Endodermal cell (in vitro differentiated cells): Measurements from ENCODE around the gene LMNA. TPM values are rescaled to one million over a fixed set of nuclear protein-coding genes. Genes with fewer than 3 reads are reported as not detected.

ENCODE experiments used
- DNase-seq: peaks from one replicate; pipeline ENCODE4 v3.0.0-alpha.2; 2017
- H3K27ac ChIP-seq: 2 replicates; pipeline ENCODE4 v1.5.1; 2013; ENCODE audit warnings: mild to moderate bottlenecking, low read depth, low read length, moderate library complexity
- H3K27me3 ChIP-seq: 2 replicates; pipeline ENCODE4 v1.6.1; 2013; ENCODE audit warnings: mild to moderate bottlenecking, low read length, moderate library complexity; ENCODE audit not compliant: insufficient read depth, control insufficient read depth, poor library complexity, severe bottlenecking
- H3K36me3 ChIP-seq: 2 replicates; pipeline ENCODE4 v1.7.0; 2013; ENCODE audit warnings: mild to moderate bottlenecking, low read length, moderate library complexity; ENCODE audit not compliant: control insufficient read depth, insufficient read depth
- H3K4me1 ChIP-seq: one replicate; pipeline ENCODE4 v1.7.0; 2013; ENCODE audit warnings: low read length; ENCODE audit not compliant: control insufficient read depth, insufficient read depth
- H3K4me3 ChIP-seq: 2 replicates; pipeline ENCODE4 v1.5.1; 2013; ENCODE audit warnings: mild to moderate bottlenecking, low read length, moderate library complexity
- H3K9ac ChIP-seq: 2 replicates; pipeline ENCODE4 v1.6.1; 2013; ENCODE audit warnings: mild to moderate bottlenecking, low read length, moderate library complexity; ENCODE audit not compliant: poor library complexity, severe bottlenecking; ENCODE audit errors: extremely low read depth
- H3K9me3 ChIP-seq: 2 replicates; pipeline ENCODE4 v1.6.1; 2013; ENCODE audit warnings: mild to moderate bottlenecking, low read length, moderate library complexity; ENCODE audit not compliant: control insufficient read depth
- H3K27ac Mint-ChIP-seq: 2 replicates; pipeline ENCODE4 v1.8.0; 2020; ENCODE audit warnings: mixed read lengths
- H3K27me3 Mint-ChIP-seq: 2 replicates; pipeline ENCODE4 v1.8.0; 2021; ENCODE audit warnings: mild to moderate bottlenecking, mixed read lengths; ENCODE audit not compliant: insufficient read depth
- H3K36me3 Mint-ChIP-seq: 2 replicates; pipeline ENCODE4 v1.8.0; 2020; ENCODE audit warnings: low read depth, mixed read lengths
- H3K4me1 Mint-ChIP-seq: 2 replicates; pipeline ENCODE4 v1.8.0; 2020; ENCODE audit warnings: mixed read lengths
- H3K4me3 Mint-ChIP-seq: 2 replicates; pipeline ENCODE4 v1.8.0; 2020; ENCODE audit warnings: mild to moderate bottlenecking, moderate library complexity, mixed read lengths
- H3K9me3 Mint-ChIP-seq: 2 replicates; pipeline ENCODE4 v1.8.0; 2020; ENCODE audit warnings: mild to moderate bottlenecking, mixed read lengths
- WGBS, 2 experiments: methylation state at CpG; one replicate each; pipeline versions ENCODE4 v1.1.5 to v1.1.7; 2013; ENCODE audit warnings: missing lambda C conversion rate in 2 of 2, mixed read lengths in 1 of 2; ENCODE audit not compliant: insufficient coverage in 1 of 2, insufficient read length in 1 of 2; 5-methylcytosine and 5-hydroxymethylcytosine counted together
- total RNA-seq, 2 donors: library from RNA; stranded (reverse); fragmentation: NEBNext Ultra II Directional in 1 of 2; extraction: Animal tissue kit (Norgen Biotek cat#: 25700) in 1 of 2; gene quantifications; 2 replicates in 1 of 2; 3 replicates in 1 of 2; pipeline ENCODE4 v1.2.1, GENCODE V29; 2021
- TF ChIP-seq, protein P1 (sequence below): fragments of 200-600 bp; sonication (generic); conservative IDR thresholded peaks from 2 replicates; pipeline ENCODE4 v1.5.0; 2021; ENCODE audit warnings: antibody characterized with exemption, mild to moderate bottlenecking

LMNA gene
- total RNA-seq, 2 donors from 2014 or later: 41.2 to 42.0 TPM

GRCh38 chr1:156117414-156118176 is 3.1 kb downstream of the LMNA start:
- WGBS, 2 experiments: 89 to 95% methylated on average over 4 to 13 of the region's 13 CpGs

GRCh38 chr1:156118177-156118868 is 3.8 kb downstream of the LMNA start:
- H3K4me1 ChIP-seq: peaks cover 17% of the 10 kb centered on the region
- no peak overlapping the region for H3K9ac ChIP-seq
- Mint-ChIP-seq H3K4me3 (peak overlapping the region; percentile 25), H3K36me3 (peaks cover 5% of the 10 kb centered on the region), H3K9me3 (no peaks in the 10 kb centered on the region), H3K27me3 (peaks cover 9% of the 10 kb centered on the region), H3K4me1 (peaks cover 47% of the 10 kb centered on the region), H3K27ac (no peak overlapping the region)
- no peaks in the 10 kb centered on the region for H3K27me3 ChIP-seq
- H3K9me3 ChIP-seq: no peaks in the 10 kb centered on the region
- peaks cover 23% of the 10 kb centered on the region for H3K36me3 ChIP-seq
- peak overlapping the region; percentile 2 for H3K4me3 ChIP-seq
- WGBS, 2 experiments: 79 to 87% methylated on average over 4 to 8 of the region's 8 CpGs
- TF ChIP-seq, protein P1, sequence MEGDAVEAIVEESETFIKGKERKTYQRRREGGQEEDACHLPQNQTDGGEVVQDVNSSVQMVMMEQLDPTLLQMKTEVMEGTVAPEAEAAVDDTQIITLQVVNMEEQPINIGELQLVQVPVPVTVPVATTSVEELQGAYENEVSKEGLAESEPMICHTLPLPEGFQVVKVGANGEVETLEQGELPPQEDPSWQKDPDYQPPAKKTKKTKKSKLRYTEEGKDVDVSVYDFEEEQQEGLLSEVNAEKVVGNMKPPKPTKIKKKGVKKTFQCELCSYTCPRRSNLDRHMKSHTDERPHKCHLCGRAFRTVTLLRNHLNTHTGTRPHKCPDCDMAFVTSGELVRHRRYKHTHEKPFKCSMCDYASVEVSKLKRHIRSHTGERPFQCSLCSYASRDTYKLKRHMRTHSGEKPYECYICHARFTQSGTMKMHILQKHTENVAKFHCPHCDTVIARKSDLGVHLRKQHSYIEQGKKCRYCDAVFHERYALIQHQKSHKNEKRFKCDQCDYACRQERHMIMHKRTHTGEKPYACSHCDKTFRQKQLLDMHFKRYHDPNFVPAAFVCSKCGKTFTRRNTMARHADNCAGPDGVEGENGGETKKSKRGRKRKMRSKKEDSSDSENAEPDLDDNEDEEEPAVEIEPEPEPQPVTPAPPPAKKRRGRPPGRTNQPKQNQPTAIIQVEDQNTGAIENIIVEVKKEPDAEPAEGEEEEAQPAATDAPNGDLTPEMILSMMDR: no peak
- DNase-seq: no peak
- H3K27ac ChIP-seq: no peak overlapping the region

More at GRCh38 chr1:156117414-156118176, 3.1 kb downstream of the LMNA start:
- H3K36me3 Mint-ChIP-seq: peaks cover 5% of the 10 kb centered on the region
- Histone ChIP-seq H3K4me3 (peak overlapping the region; percentile 2), H3K27me3 (no peaks in the 10 kb centered on the region), H3K36me3 (peaks cover 23% of the 10 kb centered on the region), H3K27ac (no peak overlapping the region), H3K4me1 (peaks cover 10% of the 10 kb centered on the region), H3K9me3 (no peaks in the 10 kb centered on the region), H3K9ac (no peak overlapping the region)
- DNase-seq: no peak
- peaks cover 43% of the 10 kb centered on the region for H3K4me1 Mint-ChIP-seq
- TF ChIP-seq, protein P1: no peak
- H3K4me3 Mint-ChIP-seq: no peak overlapping the region
- H3K27me3 Mint-ChIP-seq: peaks cover 12% of the 10 kb centered on the region
- no peak overlapping the region for H3K27ac Mint-ChIP-seq
- H3K9me3 Mint-ChIP-seq: no peaks in the 10 kb centered on the region

GRCh38 chr1:156119503-156120209 is 5.1 kb downstream of the LMNA start:
- H3K4me3 Mint-ChIP-seq: no peak overlapping the region
- Histone ChIP-seq H3K27ac (no peak overlapping the region), H3K9ac (no peak overlapping the region)

More at GRCh38 chr1:156119503-156120209, 5.1 kb downstream of the LMNA start:
- 90 to 100% methylated on average over 2 to 3 of the region's 3 CpGs for WGBS, 2 experiments
- H3K27ac Mint-ChIP-seq: no peak overlapping the region
- Histone ChIP-seq H3K4me3 (no peak overlapping the region), H3K36me3 (peaks cover 24% of the 10 kb centered on the region), H3K4me1 (peaks cover 27% of the 10 kb centered on the region), H3K9me3 (no peaks in the 10 kb centered on the region), H3K27me3 (no peaks in the 10 kb centered on the region)
- peaks cover 3% of the 10 kb centered on the region for H3K27me3 Mint-ChIP-seq
- peak; percentile 54 for DNase-seq
- H3K36me3 Mint-ChIP-seq: peaks cover 5% of the 10 kb centered on the region
- peaks cover 43% of the 10 kb centered on the region for H3K4me1 Mint-ChIP-seq
- no peaks in the 10 kb centered on the region for H3K9me3 Mint-ChIP-seq
- TF ChIP-seq, protein P1: no peak
